ENCODE measurements around the gene TRNAU1AP.
"Not testable (repeated sequence)": the region's sequence is repeated elsewhere in the genome, so short reads cannot be mapped to it uniquely, and the experiment has no call there.

TRNAU1AP gene

DNA sequence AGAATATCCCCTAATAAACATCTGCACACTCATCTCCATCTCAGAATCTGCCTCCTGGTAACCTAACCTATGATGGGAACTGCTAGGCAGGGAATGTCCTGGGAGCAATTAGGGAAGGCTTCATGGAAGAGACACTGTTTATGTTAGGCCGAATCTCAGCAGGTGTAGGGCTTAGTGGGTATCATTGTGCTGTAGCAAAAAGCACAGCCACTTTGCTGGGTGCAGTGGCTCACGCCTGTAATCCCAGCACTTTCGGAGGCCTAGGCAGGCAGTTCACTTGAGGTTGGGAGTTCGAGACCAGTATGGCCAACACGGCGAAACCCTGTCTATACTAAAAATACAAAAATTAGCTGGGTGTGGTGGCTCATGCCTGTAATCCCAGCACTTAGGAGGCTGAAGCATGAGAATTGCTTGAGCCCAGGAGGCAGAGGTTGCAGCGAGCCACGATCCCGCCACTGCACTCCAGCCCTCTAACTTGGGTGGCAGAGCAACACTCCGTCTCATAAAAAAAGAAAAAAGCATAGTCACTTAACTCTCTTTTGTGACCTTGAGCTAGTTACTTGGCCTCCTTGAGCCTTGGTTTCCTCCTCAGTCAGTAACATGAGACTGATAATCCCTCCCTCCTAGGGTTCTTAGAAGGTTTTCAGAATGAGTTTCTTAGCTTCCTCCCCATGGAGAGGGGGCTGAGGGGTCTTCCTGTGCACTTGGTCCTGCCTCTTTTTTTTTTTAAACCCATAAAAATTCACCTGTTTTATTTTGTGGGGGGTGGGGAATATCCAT, 42.7 kb downstream of the TRNAU1AP start:
- Histone ChIP-seq H4K20me1 (ENCODE audit: insufficient read depth, low read length) (no peaks in the 10 kb centered on the region), H3K79me2 (ENCODE audit: low read length) (no peaks in the 10 kb centered on the region), H3K36me3 (replicated peaks; ENCODE audit: low read depth, low read length) (no peaks in the 10 kb centered on the region), H3K4me1 (ENCODE audit: low read length) (peaks cover 19% of the 10 kb centered on the region), H3K9me3 (ENCODE audit: insufficient read depth, low read length) (no peaks in the 10 kb centered on the region), H3K4me2 (ENCODE audit: low read length) (no peak overlapping the region), H3K9ac (ENCODE audit: low read length) (no peak overlapping the region), H3K4me3 (ENCODE audit: low read length) (no peak overlapping the region), H3K27me3 (ENCODE audit: low read depth, low read length) (no peaks in the 10 kb centered on the region), H2AFZ (ENCODE audit: low read depth, low read length) (no peak overlapping the region), H3K27ac (ENCODE audit: low read length) (no peak overlapping the region)
- TF ChIP-seq EZH2phosphoT487 (IDR thresholded peaks at IDR 0.05; ENCODE audit: low read depth) = no peak
- TF ChIP-seq, protein P1, sequence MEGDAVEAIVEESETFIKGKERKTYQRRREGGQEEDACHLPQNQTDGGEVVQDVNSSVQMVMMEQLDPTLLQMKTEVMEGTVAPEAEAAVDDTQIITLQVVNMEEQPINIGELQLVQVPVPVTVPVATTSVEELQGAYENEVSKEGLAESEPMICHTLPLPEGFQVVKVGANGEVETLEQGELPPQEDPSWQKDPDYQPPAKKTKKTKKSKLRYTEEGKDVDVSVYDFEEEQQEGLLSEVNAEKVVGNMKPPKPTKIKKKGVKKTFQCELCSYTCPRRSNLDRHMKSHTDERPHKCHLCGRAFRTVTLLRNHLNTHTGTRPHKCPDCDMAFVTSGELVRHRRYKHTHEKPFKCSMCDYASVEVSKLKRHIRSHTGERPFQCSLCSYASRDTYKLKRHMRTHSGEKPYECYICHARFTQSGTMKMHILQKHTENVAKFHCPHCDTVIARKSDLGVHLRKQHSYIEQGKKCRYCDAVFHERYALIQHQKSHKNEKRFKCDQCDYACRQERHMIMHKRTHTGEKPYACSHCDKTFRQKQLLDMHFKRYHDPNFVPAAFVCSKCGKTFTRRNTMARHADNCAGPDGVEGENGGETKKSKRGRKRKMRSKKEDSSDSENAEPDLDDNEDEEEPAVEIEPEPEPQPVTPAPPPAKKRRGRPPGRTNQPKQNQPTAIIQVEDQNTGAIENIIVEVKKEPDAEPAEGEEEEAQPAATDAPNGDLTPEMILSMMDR (IDR thresholded peaks at IDR 0.05; ENCODE audit: low read depth, low read length) = no peak

DNA sequence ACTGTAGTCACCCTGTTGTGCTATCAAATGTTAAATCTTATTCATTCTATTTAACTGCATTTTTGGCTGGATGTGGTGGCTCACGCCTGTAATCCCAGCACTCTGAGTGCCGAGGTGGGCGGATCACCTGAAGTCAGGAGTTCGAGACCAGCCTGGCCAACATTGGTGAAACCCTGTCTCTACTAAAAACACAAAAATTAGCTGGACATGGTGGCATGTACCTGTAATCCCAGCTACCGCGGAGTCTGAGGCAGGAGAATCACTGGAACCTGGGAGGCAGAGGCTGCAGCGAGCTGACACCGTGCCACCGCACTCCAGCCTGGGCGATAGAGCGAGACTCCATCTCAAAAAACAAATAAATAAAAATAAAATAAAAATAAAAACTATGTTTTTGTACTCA, 43.4 kb downstream of the TRNAU1AP start:
- not testable (repeated sequence) for H3K9me3 ChIP-seq (ENCODE audit: insufficient read depth, low read length); H3K4me2 ChIP-seq (ENCODE audit: low read length); H3K79me2 ChIP-seq (ENCODE audit: low read length); H2AFZ ChIP-seq (ENCODE audit: low read depth, low read length); H3K36me3 ChIP-seq (replicated peaks; ENCODE audit: low read depth, low read length); H3K4me3 ChIP-seq (ENCODE audit: low read length); H4K20me1 ChIP-seq (ENCODE audit: insufficient read depth, low read length); H3K27me3 ChIP-seq (ENCODE audit: low read depth, low read length); H3K27ac ChIP-seq (ENCODE audit: low read length); H3K9ac ChIP-seq (ENCODE audit: low read length)
- peaks cover 19% of the 10 kb centered on the region for H3K4me1 ChIP-seq (ENCODE audit: low read length)

DNA sequence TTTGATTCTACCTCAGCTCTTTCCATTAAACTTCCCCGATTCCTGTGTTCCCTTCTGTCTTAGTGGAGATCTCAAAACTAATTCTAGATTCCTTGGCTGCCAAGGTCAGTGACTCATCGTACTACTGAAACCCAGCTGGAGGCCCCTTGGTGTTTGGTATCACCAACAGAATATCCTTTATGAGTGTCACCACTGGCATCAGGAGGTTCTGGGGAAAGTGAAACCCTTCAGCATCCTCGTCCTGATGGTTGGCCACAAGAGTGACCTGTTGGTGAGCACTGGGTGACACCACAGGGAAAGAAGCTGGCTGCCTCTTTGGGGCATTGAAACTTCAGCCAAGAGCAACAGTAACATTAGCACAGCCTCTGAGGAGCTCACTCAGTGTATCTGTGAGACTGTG, 48.8 kb downstream of the TRNAU1AP start:
- no peaks in the 10 kb centered on the region for H4K20me1 ChIP-seq (ENCODE audit: insufficient read depth, low read length)
- H2AFZ ChIP-seq (ENCODE audit: low read depth, low read length) = no peak overlapping the region
- H3K9ac ChIP-seq (ENCODE audit: low read length) = no peak overlapping the region
- H3K27ac ChIP-seq (ENCODE audit: low read length) = no peak overlapping the region
- TF ChIP-seq, protein P1 (IDR thresholded peaks at IDR 0.05; ENCODE audit: low read depth, low read length) = no peak
- no peak for TF ChIP-seq EZH2phosphoT487 (IDR thresholded peaks at IDR 0.05; ENCODE audit: low read depth)
- no peaks in the 10 kb centered on the region for H3K27me3 ChIP-seq (ENCODE audit: low read depth, low read length)
- H3K4me3 ChIP-seq (ENCODE audit: low read length) = no peak overlapping the region
- no peak overlapping the region for H3K4me2 ChIP-seq (ENCODE audit: low read length)
- H3K4me1 ChIP-seq (ENCODE audit: low read length) = peaks cover 26% of the 10 kb centered on the region
- H3K9me3 ChIP-seq (ENCODE audit: insufficient read depth, low read length) = no peaks in the 10 kb centered on the region
- H3K79me2 ChIP-seq (ENCODE audit: low read length) = no peaks in the 10 kb centered on the region
- H3K36me3 ChIP-seq (replicated peaks; ENCODE audit: low read depth, low read length) = no peaks in the 10 kb centered on the region

DNA sequence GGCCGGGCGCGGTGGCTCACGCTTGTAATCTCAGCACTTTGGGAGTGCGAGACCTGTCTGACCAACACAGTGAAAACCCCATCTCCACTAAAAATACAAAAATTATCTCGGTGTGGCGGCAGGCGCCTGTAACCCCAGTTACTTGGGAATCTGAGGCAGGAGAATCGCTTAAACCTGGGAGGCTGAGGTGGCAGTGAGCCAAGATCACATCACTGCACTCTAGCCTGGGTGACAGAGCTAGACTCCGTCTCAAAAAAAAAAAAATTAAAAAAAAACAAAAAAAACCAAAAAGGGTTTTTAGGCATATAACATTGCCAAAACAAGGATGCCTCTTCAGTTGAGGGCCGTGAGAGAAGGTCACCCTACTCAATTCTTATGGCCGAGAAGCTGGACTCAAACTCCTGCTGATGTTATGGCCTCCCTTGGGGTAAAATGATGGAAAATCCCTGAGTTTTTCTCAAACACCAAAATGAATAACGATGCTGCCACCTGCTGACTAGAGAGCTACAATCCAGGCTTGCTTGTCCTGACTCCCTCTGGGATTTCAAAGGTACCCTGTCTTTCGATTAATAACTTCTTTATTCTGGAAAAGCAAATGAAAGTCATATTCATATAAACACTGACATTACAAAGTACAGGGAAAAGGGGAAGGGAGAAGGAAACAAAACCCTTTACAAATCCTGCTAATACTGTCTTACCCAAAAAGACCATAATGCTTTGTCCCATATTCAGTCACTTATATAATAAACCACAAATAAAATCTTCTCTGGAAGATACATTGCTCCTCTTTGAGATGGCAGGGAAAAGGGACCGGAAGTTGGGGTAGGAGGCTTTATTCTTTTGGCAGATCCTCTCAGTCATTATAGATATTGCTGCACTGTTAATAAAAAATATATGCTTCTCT, 49.9 kb downstream of the TRNAU1AP start:
- H3K4me1 ChIP-seq (ENCODE audit: low read length) = peaks cover 26% of the 10 kb centered on the region
- TF ChIP-seq, protein P1 (IDR thresholded peaks at IDR 0.05; ENCODE audit: low read depth, low read length) = peak; percentile 80
- TF ChIP-seq EZH2phosphoT487 (IDR thresholded peaks at IDR 0.05; ENCODE audit: low read depth) = no peak
- H3K9ac ChIP-seq (ENCODE audit: low read length) = no peak overlapping the region
- no peak overlapping the region for H3K4me2 ChIP-seq (ENCODE audit: low read length)
- H3K4me3 ChIP-seq (ENCODE audit: low read length) = no peak overlapping the region
- H3K9me3 ChIP-seq (ENCODE audit: insufficient read depth, low read length) = no peaks in the 10 kb centered on the region
- H3K79me2 ChIP-seq (ENCODE audit: low read length) = no peaks in the 10 kb centered on the region
- H3K27ac ChIP-seq (ENCODE audit: low read length) = no peak overlapping the region
- no peak overlapping the region for H2AFZ ChIP-seq (ENCODE audit: low read depth, low read length)
- H4K20me1 ChIP-seq (ENCODE audit: insufficient read depth, low read length) = no peaks in the 10 kb centered on the region
- no peaks in the 10 kb centered on the region for H3K27me3 ChIP-seq (ENCODE audit: low read depth, low read length)
- H3K36me3 ChIP-seq (replicated peaks; ENCODE audit: low read depth, low read length) = no peaks in the 10 kb centered on the region

All from OCI-LY3 (cell line).